K562 (cell line): ENCODE measurements around the gene PRICKLE3. TPM values are rescaled to one million over a fixed set of nuclear protein-coding genes. Genes with fewer than 3 reads are reported as not detected.

Source experiments
- CREM ChIP-seq: IDR thresholded peaks from 2 replicates; pipeline ENCODE4 v1.6.1; 2014; ENCODE audit warnings: antibody characterized with exemption, low read depth
- GABPB1 ChIP-seq: sonication (generic); formaldehyde crosslinking; IDR thresholded peaks from 2 replicates; pipeline ENCODE4 v1.8.0; 2022; ENCODE audit warnings: mild to moderate bottlenecking, missing genetic modification reagents
- HDAC1 ChIP-seq, 2 experiments: fragments of 450-650 bp; IDR thresholded peaks; 2 replicates each; pipeline ENCODE4 v1.6.1; 2016 to 2017; ENCODE audit warnings: inconsistent platforms in 1 of 2, mild to moderate bottlenecking in 1 of 2, moderate library complexity in 1 of 2
- HSF4 ChIP-seq: fragments of 250-450 bp; sonication (Bioruptor Pico); IDR thresholded peaks from 2 replicates; pipeline ENCODE4 v2.1.2; 2022; ENCODE audit warnings: mild to moderate bottlenecking, moderate library complexity, borderline replicate concordance
- MTA3 ChIP-seq: fragments of 450-650 bp; formaldehyde crosslinking; IDR thresholded peaks from 2 replicates; pipeline ENCODE4 v1.6.1; 2017; ENCODE audit warnings: mild to moderate bottlenecking, borderline replicate concordance
- NFXL1 ChIP-seq: fragments of 450-650 bp; formaldehyde crosslinking; IDR thresholded peaks from 2 replicates; pipeline ENCODE4 v1.4.0; 2021; ENCODE audit warnings: mild to moderate bottlenecking
- TAF9B ChIP-seq: fragments of 450-650 bp; IDR thresholded peaks from 2 replicates; pipeline ENCODE4 v1.6.1; 2018; ENCODE audit warnings: mild to moderate bottlenecking; ENCODE audit not compliant: partially characterized antibody
- polyA plus RNA-seq, 8 experiments: library from polyadenylated mRNA; depleted of rRNA in 4 of 8; stranded (reverse) in 5 of 8; unstranded in 3 of 8; fragments of >200 nt; fragmentation: Nextera tagmentation in 2 of 8; fragmentation: Illumina TruSeq in 1 of 8; extraction: Ambion mirVana in 2 of 8; extraction: Trizol in 1 of 8; gene quantifications; 2 replicates each; pipeline versions ENCODE4 v1.2.1 to v1.2.3, GENCODE V29; 2011 to 2014; ENCODE audit warnings: inconsistent platforms in 1 of 8, missing spikeins in 1 of 8
- total RNA-seq, 7 experiments: library from RNA; depleted of rRNA in 6 of 7; stranded (reverse); fragments of >200 nt in 6 of 7; fragmentation: Illumina TruSeq in 2 of 7; extraction: Trizol in 2 of 7; gene quantifications; 2 replicates each; pipeline versions ENCODE4 v1.2.1 to v1.2.3, GENCODE V29; 2011 to 2021; ENCODE audit warnings: low replicate concordance in 1 of 7
- TF ChIP-seq, protein P1 (sequence below): fragments of 450-650 bp; IDR thresholded peaks from 2 replicates; pipeline ENCODE4 v1.6.1; 2016; ENCODE audit warnings: mild to moderate bottlenecking, moderate library complexity
- TF ChIP-seq, protein P2 (sequence below): sonication (generic); formaldehyde crosslinking; IDR thresholded peaks from 2 replicates; pipeline ENCODE4 v1.8.0; 2022; ENCODE audit warnings: missing genetic modification reagents, mild to moderate bottlenecking, moderate library complexity, borderline replicate concordance
- TF ChIP-seq, protein P3 (sequence below), 2 experiments: IDR thresholded peaks in 1 of 2; conservative IDR thresholded peaks in 1 of 2; 2 replicates each; pipeline ENCODE4 v1.6.1; 2016; ENCODE audit warnings: low read depth in 2 of 2, mild to moderate bottlenecking in 1 of 2, missing compliant biosample characterization in 1 of 2, missing genetic modification characterization in 1 of 2, moderate library complexity in 1 of 2
- TF ChIP-seq, protein P4 (sequence below): IDR thresholded peaks from 2 replicates; pipeline ENCODE4 v1.6.1; 2011; ENCODE audit not compliant: insufficient read length; ENCODE audit errors: extremely low read depth

PRICKLE3 gene
- total and polyA plus RNA-seq, 9 of the 15 experiments (the other 6 are each of a cell fraction or from before 2014, with no cell fraction given) = 1.1 to 44.3 (median 14.0) TPM

DNA sequence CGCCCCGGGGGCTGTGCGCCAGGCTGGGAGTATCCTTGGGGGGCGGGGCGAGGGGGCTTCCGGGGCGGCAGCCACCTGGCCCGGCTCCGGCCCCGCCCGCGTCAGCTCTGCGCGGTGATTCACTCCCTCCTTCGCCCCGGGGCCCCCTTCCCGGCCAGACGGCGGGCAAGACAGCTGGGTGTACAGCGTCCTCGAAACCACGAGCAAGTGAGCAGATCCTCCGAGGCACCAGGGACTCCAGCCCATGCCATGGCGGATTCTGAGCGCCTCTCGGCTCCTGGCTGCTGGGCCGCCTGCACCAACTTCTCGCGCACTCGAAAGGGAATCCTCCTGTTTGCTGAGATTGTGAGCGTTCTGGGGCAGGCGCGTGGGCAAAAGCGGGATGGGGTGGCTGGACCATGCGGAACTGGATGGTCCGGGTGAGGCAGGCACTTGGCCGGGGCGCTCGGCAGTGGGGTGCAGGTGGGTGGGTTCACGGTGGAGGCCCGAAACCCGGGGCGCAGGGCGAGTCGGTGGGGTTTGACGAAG, 14.4 kb downstream of the PRICKLE3 start, which contains the start of gene PLP2 (continued):
- TF ChIP-seq, protein P1, sequence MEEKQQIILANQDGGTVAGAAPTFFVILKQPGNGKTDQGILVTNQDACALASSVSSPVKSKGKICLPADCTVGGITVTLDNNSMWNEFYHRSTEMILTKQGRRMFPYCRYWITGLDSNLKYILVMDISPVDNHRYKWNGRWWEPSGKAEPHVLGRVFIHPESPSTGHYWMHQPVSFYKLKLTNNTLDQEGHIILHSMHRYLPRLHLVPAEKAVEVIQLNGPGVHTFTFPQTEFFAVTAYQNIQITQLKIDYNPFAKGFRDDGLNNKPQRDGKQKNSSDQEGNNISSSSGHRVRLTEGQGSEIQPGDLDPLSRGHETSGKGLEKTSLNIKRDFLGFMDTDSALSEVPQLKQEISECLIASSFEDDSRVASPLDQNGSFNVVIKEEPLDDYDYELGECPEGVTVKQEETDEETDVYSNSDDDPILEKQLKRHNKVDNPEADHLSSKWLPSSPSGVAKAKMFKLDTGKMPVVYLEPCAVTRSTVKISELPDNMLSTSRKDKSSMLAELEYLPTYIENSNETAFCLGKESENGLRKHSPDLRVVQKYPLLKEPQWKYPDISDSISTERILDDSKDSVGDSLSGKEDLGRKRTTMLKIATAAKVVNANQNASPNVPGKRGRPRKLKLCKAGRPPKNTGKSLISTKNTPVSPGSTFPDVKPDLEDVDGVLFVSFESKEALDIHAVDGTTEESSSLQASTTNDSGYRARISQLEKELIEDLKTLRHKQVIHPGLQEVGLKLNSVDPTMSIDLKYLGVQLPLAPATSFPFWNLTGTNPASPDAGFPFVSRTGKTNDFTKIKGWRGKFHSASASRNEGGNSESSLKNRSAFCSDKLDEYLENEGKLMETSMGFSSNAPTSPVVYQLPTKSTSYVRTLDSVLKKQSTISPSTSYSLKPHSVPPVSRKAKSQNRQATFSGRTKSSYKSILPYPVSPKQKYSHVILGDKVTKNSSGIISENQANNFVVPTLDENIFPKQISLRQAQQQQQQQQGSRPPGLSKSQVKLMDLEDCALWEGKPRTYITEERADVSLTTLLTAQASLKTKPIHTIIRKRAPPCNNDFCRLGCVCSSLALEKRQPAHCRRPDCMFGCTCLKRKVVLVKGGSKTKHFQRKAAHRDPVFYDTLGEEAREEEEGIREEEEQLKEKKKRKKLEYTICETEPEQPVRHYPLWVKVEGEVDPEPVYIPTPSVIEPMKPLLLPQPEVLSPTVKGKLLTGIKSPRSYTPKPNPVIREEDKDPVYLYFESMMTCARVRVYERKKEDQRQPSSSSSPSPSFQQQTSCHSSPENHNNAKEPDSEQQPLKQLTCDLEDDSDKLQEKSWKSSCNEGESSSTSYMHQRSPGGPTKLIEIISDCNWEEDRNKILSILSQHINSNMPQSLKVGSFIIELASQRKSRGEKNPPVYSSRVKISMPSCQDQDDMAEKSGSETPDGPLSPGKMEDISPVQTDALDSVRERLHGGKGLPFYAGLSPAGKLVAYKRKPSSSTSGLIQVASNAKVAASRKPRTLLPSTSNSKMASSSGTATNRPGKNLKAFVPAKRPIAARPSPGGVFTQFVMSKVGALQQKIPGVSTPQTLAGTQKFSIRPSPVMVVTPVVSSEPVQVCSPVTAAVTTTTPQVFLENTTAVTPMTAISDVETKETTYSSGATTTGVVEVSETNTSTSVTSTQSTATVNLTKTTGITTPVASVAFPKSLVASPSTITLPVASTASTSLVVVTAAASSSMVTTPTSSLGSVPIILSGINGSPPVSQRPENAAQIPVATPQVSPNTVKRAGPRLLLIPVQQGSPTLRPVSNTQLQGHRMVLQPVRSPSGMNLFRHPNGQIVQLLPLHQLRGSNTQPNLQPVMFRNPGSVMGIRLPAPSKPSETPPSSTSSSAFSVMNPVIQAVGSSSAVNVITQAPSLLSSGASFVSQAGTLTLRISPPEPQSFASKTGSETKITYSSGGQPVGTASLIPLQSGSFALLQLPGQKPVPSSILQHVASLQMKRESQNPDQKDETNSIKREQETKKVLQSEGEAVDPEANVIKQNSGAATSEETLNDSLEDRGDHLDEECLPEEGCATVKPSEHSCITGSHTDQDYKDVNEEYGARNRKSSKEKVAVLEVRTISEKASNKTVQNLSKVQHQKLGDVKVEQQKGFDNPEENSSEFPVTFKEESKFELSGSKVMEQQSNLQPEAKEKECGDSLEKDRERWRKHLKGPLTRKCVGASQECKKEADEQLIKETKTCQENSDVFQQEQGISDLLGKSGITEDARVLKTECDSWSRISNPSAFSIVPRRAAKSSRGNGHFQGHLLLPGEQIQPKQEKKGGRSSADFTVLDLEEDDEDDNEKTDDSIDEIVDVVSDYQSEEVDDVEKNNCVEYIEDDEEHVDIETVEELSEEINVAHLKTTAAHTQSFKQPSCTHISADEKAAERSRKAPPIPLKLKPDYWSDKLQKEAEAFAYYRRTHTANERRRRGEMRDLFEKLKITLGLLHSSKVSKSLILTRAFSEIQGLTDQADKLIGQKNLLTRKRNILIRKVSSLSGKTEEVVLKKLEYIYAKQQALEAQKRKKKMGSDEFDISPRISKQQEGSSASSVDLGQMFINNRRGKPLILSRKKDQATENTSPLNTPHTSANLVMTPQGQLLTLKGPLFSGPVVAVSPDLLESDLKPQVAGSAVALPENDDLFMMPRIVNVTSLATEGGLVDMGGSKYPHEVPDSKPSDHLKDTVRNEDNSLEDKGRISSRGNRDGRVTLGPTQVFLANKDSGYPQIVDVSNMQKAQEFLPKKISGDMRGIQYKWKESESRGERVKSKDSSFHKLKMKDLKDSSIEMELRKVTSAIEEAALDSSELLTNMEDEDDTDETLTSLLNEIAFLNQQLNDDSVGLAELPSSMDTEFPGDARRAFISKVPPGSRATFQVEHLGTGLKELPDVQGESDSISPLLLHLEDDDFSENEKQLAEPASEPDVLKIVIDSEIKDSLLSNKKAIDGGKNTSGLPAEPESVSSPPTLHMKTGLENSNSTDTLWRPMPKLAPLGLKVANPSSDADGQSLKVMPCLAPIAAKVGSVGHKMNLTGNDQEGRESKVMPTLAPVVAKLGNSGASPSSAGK = peak; percentile 28; the same call in 1 of the 2 replicates
- TF ChIP-seq CREM (no peak), HDAC1 (IDR thresholded peaks at IDR 0.05) (0 out of 4 replicates have a peak, but pooled peaks of 1 of the 2 experiments have one; percentile 29), TAF9B (no peak), MTA3 (0 out of 2 replicates have a peak, but pooled peaks have one; percentile 17), GABPB1 (CRISPR knock-in tag) (no peak; the same call in 1 of the 2 replicates), NFXL1 (CRISPR knock-in tag) (no peak), HSF4 (CRISPR knock-in tag) (no peak)
- TF ChIP-seq, protein P2, sequence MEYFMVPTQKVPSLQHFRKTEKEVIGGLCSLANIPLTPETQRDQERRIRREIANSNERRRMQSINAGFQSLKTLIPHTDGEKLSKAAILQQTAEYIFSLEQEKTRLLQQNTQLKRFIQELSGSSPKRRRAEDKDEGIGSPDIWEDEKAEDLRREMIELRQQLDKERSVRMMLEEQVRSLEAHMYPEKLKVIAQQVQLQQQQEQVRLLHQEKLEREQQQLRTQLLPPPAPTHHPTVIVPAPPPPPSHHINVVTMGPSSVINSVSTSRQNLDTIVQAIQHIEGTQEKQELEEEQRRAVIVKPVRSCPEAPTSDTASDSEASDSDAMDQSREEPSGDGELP (CRISPR knock-in tag) = peak; percentile 84
- TF ChIP-seq, protein P3, sequence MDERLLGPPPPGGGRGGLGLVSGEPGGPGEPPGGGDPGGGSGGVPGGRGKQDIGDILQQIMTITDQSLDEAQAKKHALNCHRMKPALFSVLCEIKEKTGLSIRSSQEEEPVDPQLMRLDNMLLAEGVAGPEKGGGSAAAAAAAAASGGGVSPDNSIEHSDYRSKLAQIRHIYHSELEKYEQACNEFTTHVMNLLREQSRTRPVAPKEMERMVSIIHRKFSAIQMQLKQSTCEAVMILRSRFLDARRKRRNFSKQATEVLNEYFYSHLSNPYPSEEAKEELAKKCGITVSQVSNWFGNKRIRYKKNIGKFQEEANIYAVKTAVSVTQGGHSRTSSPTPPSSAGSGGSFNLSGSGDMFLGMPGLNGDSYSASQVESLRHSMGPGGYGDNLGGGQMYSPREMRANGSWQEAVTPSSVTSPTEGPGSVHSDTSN (CRISPR knock-in tag; IDR thresholded peaks at IDR 0.05; ENCODE audit: low read depth) = no peak
- TF ChIP-seq, protein P3 (tag; conservative IDR thresholded peaks at IDR 0.05; ENCODE audit: low read depth) = no peak
- TF ChIP-seq, protein P4, sequence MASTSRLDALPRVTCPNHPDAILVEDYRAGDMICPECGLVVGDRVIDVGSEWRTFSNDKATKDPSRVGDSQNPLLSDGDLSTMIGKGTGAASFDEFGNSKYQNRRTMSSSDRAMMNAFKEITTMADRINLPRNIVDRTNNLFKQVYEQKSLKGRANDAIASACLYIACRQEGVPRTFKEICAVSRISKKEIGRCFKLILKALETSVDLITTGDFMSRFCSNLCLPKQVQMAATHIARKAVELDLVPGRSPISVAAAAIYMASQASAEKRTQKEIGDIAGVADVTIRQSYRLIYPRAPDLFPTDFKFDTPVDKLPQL = no peak
